ENCODE results near the gene LRRC7.

GRCh38 chr1:69739251-69739605, 171.5 kb downstream of the LRRC7 start:
- TF ChIP-seq CTCF (conservative IDR thresholded peaks at IDR 0.05 in 1 of 2, IDR thresholded peaks at IDR 0.05 in 1 of 2; ENCODE audit: low read depth in 1 of 2, low read length in 2 of 2) = no peak
- no peak for TF ChIP-seq EZH2 (IDR thresholded peaks at IDR 0.05; ENCODE audit: low read length, missing control alignments)

Data from fibroblast of lung (primary cell).